Activated T-helper 1 cell treated with Interleukin-2 at 50 U/mL for 16 hours (primary cell): ENCODE measurements around the gene SARM1.

Experiments
- DNase-seq: peaks from one replicate; pipeline ENCODE4 v3.0.0-alpha.2; 2020; ENCODE audit warnings: low read depth

Gene SARM1

GRCh38 chr17:28341516-28341915 is 30.0 kb upstream of the SARM1 start:
- DNase-seq: no peak

GRCh38 chr17:28342313-28342712 is 29.2 kb upstream of the SARM1 start:
- DNase-seq: no peak

GRCh38 chr17:28343491-28343932 is 28.0 kb upstream of the SARM1 start:
- DNase-seq: no peak

- DNase-seq: no peak
These were observed 27.5 kb upstream of the SARM1 start for GRCh38 chr17:28344011-28344410.

GRCh38 chr17:28344435-28344901 is 27.0 kb upstream of the SARM1 start:
- no peak for DNase-seq

GRCh38 chr17:28345419-28346198 is 25.9 kb upstream of the SARM1 start:
- no peak for DNase-seq

GRCh38 chr17:28346199-28346580 is 25.3 kb upstream of the SARM1 start:
- DNase-seq: no peak

- DNase-seq: no peak
These were observed 24.7 kb upstream of the SARM1 start for GRCh38 chr17:28346746-28347246.

- DNase-seq: no peak
These were observed 24.1 kb upstream of the SARM1 start for GRCh38 chr17:28347261-28347891.

- no peak for DNase-seq
These were observed 22.5 kb upstream of the SARM1 start for GRCh38 chr17:28348979-28349378.

- no peak for DNase-seq
These were observed 21.2 kb upstream of the SARM1 start for GRCh38 chr17:28350271-28350670.

- DNase-seq: peak; percentile 97
These were observed 14.2 kb upstream of the SARM1 start, which contains the start of gene POLDIP2 for GRCh38 chr17:28357061-28357900. TSS of gene POLDIP2 (minus strand) at chr17:28357527. CDS start at chr17:28357448, 79 bp downstream.

- DNase-seq: no peak
These were observed 13.6 kb upstream of the SARM1 start for GRCh38 chr17:28357901-28358197.

- no peak for DNase-seq
These were observed 8.3 kb upstream of the SARM1 start for GRCh38 chr17:28363186-28363585.

GRCh38 chr17:28363776-28364650 is 7.5 kb upstream of the SARM1 start:
- DNase-seq: no peak

- no peak for DNase-seq
These were observed 6.7 kb upstream of the SARM1 start, which contains the start of gene SEBOX for GRCh38 chr17:28364665-28365363. TSS of gene SEBOX (minus strand) at chr17:28365199. CDS start at chr17:28365151, 48 bp downstream.

- no peak for DNase-seq
These were observed 6.0 kb upstream of the SARM1 start for GRCh38 chr17:28365487-28365886.

- no peak for DNase-seq
These were observed 4.9 kb upstream of the SARM1 start for GRCh38 chr17:28366605-28367004.

- no peak for DNase-seq
These were observed 3.7 kb upstream of the SARM1 start for GRCh38 chr17:28367641-28368305.

- DNase-seq: no peak
These were observed 3.1 kb upstream of the SARM1 start for GRCh38 chr17:28368306-28368831.
